Thoracic aorta (tissue), 2 donors: ENCODE results near the gene COL20A1. TPM values are rescaled to one million over a fixed set of nuclear protein-coding genes. Genes with fewer than 3 reads are reported as not detected.

Experiments used
- ATAC-seq: fragments of 150-250 bp; one replicate; pipeline ENCODE4 v1.8.0; 2017; ENCODE audit warnings: low read depth; ENCODE audit not compliant: insufficient number of reproducible peaks, low FRiP score
- DNase-seq: peaks from one replicate; pipeline ENCODE4 v3.0.0-alpha.2; 2020; ENCODE audit warnings: low spot score
- H3K27ac ChIP-seq, 2 donors: fragments of 200-600 bp; sonication (generic); 1 replicate in 1 of 2; 2 replicates in 1 of 2; pipeline ENCODE4 v1.5.1; 2016; ENCODE audit warnings: mild to moderate bottlenecking in 2 of 2, moderate library complexity in 2 of 2
- H3K27me3 ChIP-seq: fragments of 200-600 bp; sonication (generic); replicated peaks from 2 replicates; pipeline ENCODE4 v1.6.0; 2016; ENCODE audit warnings: mild to moderate bottlenecking; ENCODE audit not compliant: insufficient read depth
- H3K36me3 ChIP-seq: fragments of 200-600 bp; sonication (generic); one replicate; pipeline ENCODE4 v1.5.1; 2016
- H3K4me1 ChIP-seq, 2 donors: fragments of 200-600 bp; sonication (generic); 1 replicate in 1 of 2; 2 replicates in 1 of 2; pipeline versions ENCODE4 v1.5.1 to v1.6.0; 2016; ENCODE audit warnings: low read depth in 2 of 2, mild to moderate bottlenecking in 1 of 2; ENCODE audit not compliant: control insufficient read depth in 1 of 2
- H3K4me3 ChIP-seq: fragments of 200-600 bp; sonication (generic); 2 replicates; pipeline ENCODE4 v1.5.1; 2016; ENCODE audit warnings: mild to moderate bottlenecking
- H3K9me3 ChIP-seq: fragments of 200-600 bp; sonication (generic); 2 replicates; pipeline ENCODE4 v1.5.1; 2016
- CTCF ChIP-seq: fragments of 200-600 bp; sonication (generic); IDR thresholded peaks from one replicate; pipeline ENCODE4 v1.5.1; 2019; ENCODE audit warnings: antibody characterized with exemption
- total RNA-seq, 2 donors: library from RNA; depleted of rRNA; stranded (reverse); fragments of >200 nt; gene quantifications; one replicate each; pipeline versions ENCODE4 v1.1.0 to v1.2.3, GENCODE V29; 2016

Gene COL20A1
- total RNA-seq, 2 donors from 2014 or later = not detected

GRCh38 chr20:63357921-63358905 lies 65.2 kb downstream of the COL20A1 start:
- Histone ChIP-seq H3K36me3 (no peaks in the 10 kb centered on the region), H3K27ac (no peak overlapping the region), H3K4me3 (no peak overlapping the region), H3K9me3 (no peaks in the 10 kb centered on the region), H3K27me3 (no peaks in the 10 kb centered on the region), H3K4me1 (no peaks in the 10 kb centered on the region)
- ATAC-seq = no peak
- no peak for TF ChIP-seq CTCF
- DNase-seq = no peak

- Histone ChIP-seq H3K4me3 (no peak overlapping the region), H3K36me3 (no peaks in the 10 kb centered on the region), H3K9me3 (no peaks in the 10 kb centered on the region), H3K27ac (no peak overlapping the region), H3K4me1 (no peaks in the 10 kb centered on the region), H3K27me3 (no peaks in the 10 kb centered on the region)
- no peak for TF ChIP-seq CTCF
- ATAC-seq = no peak
- no peak for DNase-seq
Observed at GRCh38 chr20:63359164-63359934, 66.4 kb downstream of the COL20A1 start.

- no peak overlapping the region for H3K27ac ChIP-seq
- DNase-seq = no peak
- no peaks in the 10 kb centered on the region for H3K9me3 ChIP-seq
- H3K4me3 ChIP-seq = no peak overlapping the region
- H3K27me3 ChIP-seq = no peaks in the 10 kb centered on the region
- no peaks in the 10 kb centered on the region for H3K36me3 ChIP-seq
- no peak for TF ChIP-seq CTCF
- no peaks in the 10 kb centered on the region for H3K4me1 ChIP-seq
- ATAC-seq = no peak
Observed at GRCh38 chr20:63359937-63360849, 67.2 kb downstream of the COL20A1 start.

GRCh38 chr20:63360850-63361518 lies 68.0 kb downstream of the COL20A1 start, which contains the start of gene CHRNA4:
TSS of gene CHRNA4 (minus strand) at chr20:63361349. CDS start at chr20:63361165, 184 bp downstream.
- DNase-seq (no peak), ATAC-seq (no peak)
- no peaks in the 10 kb centered on the region for H3K27me3 ChIP-seq
- H3K4me3 ChIP-seq = no peak within 1 kb of the TSS
- no peaks in the 10 kb centered on the region for H3K36me3 ChIP-seq
- no peak within 1 kb of the TSS for H3K27ac ChIP-seq
- no peaks in the 10 kb centered on the region for H3K4me1 ChIP-seq
- H3K9me3 ChIP-seq = no peaks in the 10 kb centered on the region
- TF ChIP-seq CTCF = no peak
